ENCODE measurements around the gene HEATR1.
"Not testable (repeated sequence)": the region's sequence is repeated elsewhere in the genome, so short reads cannot be mapped to it uniquely, and the experiment has no call there.

The HEATR1 gene

DNA sequence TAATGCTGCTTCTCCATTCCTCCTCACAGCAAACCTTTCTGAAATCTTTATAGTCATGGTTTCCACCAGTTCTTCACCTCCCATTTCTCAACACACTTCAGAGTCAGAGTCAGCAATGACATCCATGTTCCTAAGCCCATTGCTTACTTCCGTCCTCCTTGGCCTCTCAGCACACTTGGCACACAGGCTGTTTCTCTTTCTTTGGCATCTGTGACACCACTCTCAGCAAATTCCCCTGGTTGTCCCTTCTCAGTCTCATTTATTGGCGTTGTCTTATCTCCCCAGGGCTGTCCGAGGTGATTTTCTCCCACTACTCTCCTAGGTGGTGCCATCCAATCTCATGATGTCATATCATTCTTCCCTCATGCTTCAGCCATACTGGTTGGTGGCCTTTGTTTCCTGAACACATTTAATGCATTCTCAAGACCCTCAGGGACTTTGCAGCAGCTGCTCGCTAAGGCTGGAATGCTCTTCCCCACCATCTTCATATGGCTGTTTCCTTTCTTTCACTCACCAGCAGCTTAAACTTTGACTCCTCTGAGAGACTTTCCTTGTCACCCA, 83.8 kb downstream of the HEATR1 start:
- DNase-seq (ENCODE audit: low read depth): no peak
- no peak overlapping the region for H3K4me3 ChIP-seq (ENCODE audit: low read depth, low read length)

DNA sequence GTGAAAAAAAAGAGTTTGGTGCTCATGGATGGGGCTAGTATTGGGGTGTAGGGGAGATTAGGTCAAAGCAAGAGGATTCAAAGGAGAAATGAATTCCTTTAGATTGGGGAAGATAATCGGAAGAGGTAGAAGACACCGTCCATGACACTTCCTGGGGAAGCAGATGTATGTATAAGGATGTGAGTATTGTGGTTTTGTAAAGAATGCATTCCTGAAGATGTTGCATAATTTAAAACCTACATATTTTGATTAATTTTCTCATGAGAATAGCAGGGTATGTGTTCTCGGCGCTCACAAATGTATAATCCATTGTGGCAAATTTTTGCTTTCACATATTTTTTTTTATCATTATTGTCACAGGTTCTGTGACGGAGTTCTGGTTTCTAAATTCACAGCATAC, 86.0 kb downstream of the HEATR1 start:
- no peak for DNase-seq (ENCODE audit: low read depth)
- no peak overlapping the region for H3K4me3 ChIP-seq (ENCODE audit: low read depth, low read length)

DNA sequence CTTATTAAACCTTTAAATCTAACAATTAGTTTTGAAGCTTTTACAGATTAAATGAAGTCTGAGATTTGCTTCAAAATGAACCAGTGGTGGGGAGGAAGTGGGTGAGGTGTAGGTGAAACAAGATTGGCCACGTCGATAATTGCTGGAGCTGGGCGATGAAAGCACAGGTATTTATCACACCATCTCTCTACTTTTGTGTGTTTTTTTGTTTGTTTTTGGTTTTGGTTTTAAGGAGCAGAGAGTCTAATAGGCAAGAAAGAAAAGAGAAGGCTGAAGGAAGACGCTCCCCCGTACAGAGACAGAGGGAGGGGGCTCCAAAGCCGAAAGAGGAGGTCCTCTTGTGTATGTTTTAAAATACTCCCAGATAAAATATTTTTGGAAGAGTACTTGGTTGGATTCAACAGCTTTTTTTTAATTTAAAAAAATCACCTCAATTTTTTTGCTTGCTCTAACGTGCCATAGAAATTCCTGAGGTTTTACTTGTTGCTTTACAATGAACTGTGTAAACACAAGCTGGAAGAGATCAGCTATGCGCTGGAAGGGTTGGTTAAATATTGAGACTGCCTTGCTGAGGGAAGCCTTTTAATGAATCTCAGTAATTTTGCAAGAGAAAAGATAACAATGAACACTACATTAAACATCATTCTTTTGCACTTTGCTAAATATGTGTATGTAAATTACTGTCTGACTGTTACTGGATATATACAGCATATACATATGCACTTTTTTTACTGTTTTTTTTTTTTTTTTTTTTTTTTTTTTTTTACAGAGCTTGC, 87.2 kb downstream of the HEATR1 start:
- no peak for DNase-seq (ENCODE audit: low read depth)
- no peak overlapping the region for H3K4me3 ChIP-seq (ENCODE audit: low read depth, low read length)

DNA sequence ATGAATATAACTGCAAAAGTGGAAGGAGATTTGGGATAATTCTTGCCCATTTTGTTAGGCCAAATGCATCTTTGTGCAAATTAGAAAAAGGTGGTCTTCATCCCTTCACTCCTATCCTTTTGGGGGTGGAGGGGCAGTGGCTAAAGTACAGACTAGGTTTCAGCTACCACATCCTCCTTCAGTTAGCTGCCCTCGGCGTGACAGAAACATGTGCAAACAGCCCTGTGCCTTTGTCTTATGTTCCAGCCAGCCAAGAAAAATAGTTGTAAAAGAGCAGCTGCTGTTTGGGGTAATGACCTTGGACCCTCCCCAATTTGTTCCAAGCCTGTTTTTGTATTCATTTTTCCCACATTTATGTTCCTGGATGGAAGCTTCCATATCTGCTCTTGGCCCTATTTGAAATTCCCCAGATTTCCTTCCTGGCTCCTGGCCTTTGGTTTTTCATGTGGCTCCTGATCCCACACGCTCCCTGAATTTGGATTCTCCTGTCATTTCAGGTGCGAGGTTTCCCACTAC, 88.8 kb downstream of the HEATR1 start:
- no peak for DNase-seq (ENCODE audit: low read depth)
- no peak overlapping the region for H3K4me3 ChIP-seq (ENCODE audit: low read depth, low read length)

DNA sequence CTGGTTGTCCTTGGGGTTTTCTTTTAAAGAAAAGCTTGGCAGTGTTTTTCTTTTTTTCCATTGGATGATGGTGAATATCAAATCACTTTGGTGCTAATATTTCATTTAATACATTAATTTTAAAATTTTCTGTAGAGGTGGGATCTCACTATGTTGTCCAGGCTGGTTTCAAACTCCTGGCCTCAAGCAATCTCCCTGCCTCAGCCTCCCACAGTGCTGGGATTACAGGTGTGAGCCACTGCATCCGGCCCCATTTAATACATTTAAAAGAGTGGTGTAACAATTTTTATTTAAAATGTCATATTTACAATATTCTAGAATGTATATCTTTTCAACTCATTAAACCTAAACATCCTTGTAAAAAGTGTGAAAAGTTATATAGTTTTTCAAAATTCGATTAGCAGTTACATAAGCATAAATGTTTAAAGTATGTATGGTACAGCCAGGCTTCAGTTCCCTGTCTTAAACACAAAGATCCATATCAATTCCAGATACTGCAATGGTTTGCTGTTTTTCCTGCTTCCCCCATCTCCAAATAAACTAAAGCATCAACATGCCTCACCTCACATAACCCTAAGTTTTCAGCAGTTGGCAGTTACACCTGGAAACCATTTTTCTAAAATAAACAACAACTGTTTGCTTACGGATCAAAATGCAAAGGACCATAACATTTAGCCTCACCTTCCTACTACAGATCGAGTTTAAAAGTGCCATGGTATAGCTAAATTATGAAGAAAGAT, 89.4 kb downstream of the HEATR1 start:
- DNase-seq (ENCODE audit: low read depth): no peak
- no peak overlapping the region for H3K4me3 ChIP-seq (ENCODE audit: low read depth, low read length)

DNA sequence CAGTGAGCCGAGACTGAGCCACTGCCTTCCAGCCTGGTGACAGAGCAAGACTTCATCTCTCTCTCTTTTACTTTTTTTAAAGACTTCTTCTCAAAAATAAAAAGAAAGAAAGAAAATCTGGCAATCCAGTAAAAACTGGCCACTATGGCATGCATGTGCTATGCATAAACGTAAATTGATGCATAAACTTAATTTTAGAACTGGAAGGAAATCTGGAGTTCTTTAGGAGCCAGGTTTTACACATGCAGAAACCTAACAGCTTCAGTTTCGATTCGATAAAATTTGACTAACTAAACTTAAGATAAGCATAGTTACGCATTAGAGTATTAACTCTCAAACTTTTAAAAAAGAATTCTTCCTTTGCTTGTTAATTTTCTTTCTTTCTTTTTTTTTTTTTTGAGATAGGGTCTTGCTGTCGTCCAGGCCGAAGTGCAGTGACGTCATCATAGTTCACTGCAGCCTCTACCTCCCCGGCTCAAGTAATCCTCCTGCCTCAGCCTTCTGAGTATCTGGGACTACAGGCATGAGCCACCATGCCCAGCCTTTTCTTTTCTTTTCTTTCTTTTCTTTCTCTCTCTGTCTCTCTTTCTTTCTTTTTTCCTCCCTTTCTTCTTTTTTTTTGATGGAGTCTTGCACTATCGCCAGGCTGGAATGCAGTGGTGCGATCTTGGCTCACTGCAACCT, 92.4 kb downstream of the HEATR1 start:
- no peak for DNase-seq (ENCODE audit: low read depth)
- no peak overlapping the region for H3K4me3 ChIP-seq (ENCODE audit: low read depth, low read length)

DNA sequence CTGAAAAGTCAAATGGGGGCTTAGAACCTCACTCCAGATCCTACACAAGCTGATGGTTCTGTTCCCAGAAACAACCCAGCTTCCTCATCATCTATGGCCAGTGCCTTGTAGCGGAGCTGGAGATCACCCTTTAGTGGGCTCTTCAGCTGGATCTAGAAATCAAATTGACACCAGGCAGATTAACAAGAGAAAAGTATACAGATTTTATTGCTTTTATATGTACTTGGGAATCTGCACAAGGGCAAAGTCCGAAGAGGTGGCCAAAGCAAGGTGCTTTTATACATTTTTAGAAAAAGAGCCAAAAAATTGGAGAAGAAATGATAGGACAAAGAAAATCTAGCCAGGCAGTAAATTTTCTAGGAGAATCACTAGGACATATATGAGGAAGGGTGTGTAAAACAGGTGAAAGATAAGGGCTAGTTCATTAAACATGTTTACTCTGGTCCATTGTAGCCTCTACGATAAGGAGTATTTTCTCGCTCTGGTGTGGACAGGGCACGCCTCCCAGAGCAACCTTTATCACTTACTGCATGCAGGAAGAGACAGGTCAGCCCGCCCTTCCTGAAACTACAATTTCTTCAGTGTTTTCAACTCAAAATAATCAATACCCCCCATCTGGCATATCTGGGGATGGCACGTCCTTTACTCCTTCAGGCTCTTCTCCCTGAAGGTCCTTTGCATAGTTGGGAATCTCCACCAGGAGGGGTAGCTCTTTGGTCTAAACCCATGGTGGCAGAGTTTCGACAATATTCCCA, 94.5 kb downstream of the HEATR1 start:
- H3K4me3 ChIP-seq (ENCODE audit: low read depth, low read length): no peak overlapping the region
- no peak for DNase-seq (ENCODE audit: low read depth)

DNA sequence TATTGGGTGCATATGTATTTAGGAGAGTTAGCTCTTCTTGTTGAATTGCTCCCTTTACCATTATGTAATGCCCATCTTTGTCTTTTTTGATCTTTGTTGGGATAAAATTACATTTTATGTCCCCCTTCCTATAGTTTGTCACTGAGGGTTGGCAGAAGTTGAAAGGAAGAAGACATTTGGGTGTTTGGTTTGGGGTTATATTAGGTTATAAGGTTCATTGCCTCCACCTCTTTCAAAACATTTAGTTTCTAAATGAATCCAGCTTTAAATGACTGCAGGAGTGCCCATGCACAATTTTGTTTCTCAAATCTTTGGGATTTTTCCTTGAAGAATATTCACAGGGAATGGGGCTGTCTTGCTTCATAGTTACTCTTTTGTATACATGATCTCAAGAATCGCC, 95.1 kb downstream of the HEATR1 start:
- DNase-seq (ENCODE audit: low read depth): no peak
- H3K4me3 ChIP-seq (ENCODE audit: low read depth, low read length): no peak overlapping the region

DNA sequence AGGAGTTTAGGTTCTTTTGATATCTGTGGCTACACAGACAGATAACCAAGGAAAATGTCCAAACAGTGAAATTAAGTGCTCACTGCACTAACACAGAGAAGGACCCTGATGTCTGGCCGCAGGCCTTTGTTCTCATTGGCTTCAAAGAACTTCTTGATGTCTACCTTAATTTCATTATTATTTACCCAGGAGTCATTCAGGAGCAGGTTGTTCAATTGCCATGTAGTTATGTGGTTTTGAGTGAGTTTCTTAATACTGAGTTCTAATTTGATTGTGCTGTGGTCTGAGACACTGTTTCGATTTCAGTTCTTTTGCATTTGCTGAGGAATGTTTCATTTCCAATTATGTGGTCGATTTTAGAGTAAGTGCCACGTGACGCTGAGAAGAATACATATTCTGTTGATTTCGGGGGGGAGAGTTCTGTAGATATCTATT, 95.7 kb downstream of the HEATR1 start:
- no peak for DNase-seq (ENCODE audit: low read depth)
- H3K4me3 ChIP-seq (ENCODE audit: low read depth, low read length): no peak overlapping the region

DNA sequence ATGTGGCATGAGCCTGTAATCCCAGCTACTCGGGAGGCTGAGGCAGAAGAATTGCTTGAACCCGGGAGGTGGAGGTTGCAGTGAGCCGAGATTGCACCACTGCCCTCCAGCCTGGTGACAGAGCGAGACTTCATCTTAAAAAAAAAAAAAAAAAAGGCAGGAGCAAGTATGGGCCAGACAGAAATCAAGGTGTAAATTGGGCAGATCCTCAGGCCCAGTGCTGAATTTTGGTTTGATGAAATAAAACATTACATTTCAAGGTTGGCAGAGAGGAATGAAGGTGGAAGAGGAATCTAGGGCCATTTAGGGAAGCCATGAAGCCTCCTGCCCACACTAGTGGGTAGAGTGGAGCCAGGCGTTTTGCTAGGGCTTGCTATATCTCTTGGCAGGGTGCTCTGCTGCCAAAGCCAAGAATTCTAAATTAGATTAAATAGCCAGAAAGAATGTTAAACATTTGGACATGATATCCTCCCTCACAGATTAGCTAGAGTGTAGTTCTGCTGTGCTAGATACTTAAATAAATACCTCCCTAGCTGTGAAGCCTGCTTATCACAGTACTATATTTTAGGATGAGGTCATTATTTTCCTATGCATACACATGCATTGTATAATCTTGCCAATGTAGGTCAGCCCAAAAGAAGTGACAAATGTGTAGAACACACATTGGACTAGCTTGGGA, 97.2 kb downstream of the HEATR1 start:
- DNase-seq (ENCODE audit: low read depth): no peak
- no peak overlapping the region for H3K4me3 ChIP-seq (ENCODE audit: low read depth, low read length)

DNA sequence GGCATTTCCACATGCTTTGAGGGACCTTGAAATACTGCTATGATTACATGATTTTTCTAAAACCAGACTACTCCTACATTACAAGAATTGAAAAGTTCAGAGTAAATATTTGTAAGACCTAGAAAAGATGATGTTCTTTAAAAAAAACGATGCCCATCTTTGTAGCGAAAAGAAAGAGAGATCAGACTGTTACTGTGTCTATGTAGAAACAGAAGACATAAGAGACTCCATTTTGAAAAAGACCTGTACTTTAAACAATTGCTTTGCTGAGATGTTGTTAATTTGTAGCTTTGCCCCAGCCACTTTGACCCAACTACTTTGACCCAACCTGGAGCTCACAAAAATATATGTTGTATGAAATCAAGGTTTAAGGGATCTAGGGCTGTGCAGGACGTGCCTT, 100.0 kb downstream of the HEATR1 start:
- not testable (repeated sequence) for H3K4me3 ChIP-seq (ENCODE audit: low read depth, low read length)

DNA sequence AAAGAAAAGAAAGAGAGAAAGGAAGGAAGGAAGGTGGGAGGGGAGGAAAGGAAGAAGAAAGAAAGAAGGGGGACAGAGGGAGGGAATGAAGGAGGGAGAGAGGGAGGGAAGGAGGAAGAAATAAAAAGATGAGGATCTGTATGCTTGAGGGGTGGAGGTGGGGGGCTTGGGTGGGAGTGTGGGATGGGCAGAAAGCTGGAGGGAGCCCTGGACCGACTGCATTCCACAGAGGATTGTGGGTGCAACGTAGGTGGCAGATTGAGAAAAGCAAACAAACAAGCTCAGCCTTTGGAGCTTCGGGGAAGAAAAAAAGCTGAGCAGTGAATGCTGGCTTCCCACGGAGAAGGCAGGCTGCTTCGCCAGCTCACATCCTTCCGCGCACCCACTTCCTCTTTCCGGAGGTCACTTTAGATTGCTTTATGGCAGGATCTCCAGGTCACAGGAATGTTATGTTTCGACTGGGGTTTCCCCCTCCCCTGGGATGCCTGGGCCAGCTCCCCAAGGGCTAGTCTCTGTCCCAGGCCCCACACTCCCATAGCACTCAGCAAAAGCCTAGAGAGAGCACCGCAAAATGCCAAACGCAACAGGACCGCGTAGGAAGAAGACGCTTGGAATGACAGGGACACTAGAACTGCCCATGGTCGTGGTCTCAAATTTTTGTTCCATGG, 101.2 kb downstream of the HEATR1 start:
- DNase-seq (ENCODE audit: low read depth): no peak

More for the DNA sequence above, 100.0 kb downstream of the HEATR1 start:
- DNase-seq (ENCODE audit: low read depth): not testable (repeated sequence)

DNA sequence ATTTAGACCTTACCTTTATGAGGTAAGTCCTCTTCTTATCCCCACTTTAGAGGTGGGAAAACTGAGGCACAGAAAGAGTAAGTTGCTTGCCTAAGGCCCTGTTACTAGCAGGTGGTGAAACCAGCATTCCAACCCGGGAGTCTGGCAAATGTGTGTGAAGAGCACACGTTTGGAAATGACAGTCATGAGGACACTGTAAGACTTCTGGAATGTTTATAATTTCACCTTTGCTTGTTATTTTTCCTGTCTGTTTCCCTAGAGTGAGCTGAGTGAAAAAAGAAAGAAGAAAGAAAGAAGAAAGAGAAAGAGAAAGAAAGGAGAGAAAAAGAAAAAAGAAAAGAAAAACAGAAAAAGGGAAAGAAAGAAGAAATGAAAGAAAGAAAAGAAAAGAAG, 101.7 kb downstream of the HEATR1 start:
- DNase-seq (ENCODE audit: low read depth): no peak
- H3K4me3 ChIP-seq (ENCODE audit: low read depth, low read length): no peak overlapping the region

More for the DNA sequence above, 101.2 kb downstream of the HEATR1 start:
- peak overlapping the region; percentile 34 for H3K4me3 ChIP-seq (ENCODE audit: low read depth, low read length)

DNA sequence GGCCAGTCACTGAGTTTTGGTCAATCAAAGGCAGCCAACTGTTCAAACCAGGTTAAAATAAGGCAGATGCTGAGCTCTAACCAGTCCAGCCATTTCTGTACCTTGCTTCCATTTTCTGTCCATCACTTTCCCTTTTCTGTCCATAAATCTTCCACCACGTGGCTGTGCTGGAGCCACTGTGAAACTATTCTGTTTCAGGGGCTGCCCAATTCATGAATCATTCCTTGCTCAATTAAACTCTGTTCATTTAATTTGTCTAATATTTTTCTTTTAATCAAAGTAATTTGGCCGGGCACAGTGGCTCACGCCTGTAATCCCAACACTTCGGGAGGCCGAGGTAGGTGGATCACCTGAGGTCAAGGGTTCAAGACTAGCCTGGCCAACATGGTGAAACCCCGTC, 103.2 kb downstream of the HEATR1 start:
- DNase-seq (ENCODE audit: low read depth): no peak
- no peak overlapping the region for H3K4me3 ChIP-seq (ENCODE audit: low read depth, low read length)

Measured in skeletal muscle cell (primary cell).